NAMALWA (cell line): ENCODE data around the gene STK17A.
"Not testable (repeated sequence)": the region's sequence is repeated elsewhere in the genome, so short reads cannot be mapped to it uniquely, and the experiment has no call there.

Source experiments
- DNase-seq: peaks from one replicate; pipeline ENCODE4 v3.0.0-alpha.2; 2015; ENCODE audit warnings: low spot score

The STK17A gene

DNA sequence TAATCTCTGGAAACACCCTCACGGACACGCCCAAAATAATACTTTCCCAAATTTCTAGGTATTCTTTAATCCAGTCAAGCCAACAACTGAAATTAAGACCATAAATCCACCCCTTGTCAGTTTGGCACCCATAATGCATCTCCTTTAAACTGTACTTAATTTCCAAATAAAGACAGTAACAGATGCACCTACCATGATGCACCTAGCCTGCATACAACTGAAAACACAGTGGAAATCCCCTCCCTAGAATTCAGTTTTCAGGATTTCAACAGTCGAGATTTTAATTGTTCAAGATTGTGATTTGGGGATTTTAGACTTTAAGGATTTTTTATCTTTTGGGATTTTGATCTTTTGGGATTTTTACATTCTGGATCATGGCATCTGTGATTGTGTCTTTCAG is 17.1 kb downstream of the STK17A start:
- no peak for DNase-seq

- no peak for DNase-seq
Measured at GRCh38 chr7:43602256-43602655, 19.3 kb downstream of the STK17A start.

DNA sequence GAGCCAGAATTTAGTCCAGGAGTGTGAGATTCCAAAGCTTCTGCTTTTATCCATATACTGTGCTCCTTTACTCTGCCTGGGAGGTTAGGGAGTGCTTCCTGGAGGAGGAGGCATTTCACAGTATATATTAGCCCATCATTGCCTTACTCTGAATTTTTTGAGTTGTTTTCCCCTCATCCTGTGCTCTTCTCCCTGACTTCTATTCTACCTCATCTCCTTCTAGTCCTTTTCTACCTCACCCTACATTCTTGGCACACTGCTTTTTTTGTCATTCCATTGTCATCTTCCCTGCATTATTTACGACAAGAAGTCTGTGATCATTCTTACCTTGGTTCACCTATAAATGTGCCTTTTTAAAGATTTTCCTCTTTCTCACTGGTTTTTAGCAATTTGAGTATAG is 21.3 kb downstream of the STK17A start:
- no peak for DNase-seq

DNA sequence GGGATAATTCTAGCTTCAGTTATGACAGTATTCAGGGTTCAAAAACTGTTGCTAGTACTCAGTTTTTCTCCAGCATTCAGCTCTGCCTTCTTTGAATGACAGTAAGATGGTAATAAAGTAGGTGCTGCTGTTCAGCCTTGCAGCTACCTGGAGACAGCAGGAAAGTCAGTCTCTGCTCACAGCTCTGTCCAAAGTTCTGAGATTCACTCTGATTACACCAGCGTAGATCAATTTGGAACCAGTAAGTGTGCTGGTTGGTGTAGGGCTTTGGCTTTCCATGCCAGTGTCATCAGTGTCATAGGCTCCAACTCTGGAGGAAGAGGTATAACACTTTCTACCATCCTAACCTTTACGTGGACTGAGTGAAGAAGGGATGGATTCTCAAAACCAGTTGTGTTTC is 26.2 kb downstream of the STK17A start:
- DNase-seq = no peak

DNA sequence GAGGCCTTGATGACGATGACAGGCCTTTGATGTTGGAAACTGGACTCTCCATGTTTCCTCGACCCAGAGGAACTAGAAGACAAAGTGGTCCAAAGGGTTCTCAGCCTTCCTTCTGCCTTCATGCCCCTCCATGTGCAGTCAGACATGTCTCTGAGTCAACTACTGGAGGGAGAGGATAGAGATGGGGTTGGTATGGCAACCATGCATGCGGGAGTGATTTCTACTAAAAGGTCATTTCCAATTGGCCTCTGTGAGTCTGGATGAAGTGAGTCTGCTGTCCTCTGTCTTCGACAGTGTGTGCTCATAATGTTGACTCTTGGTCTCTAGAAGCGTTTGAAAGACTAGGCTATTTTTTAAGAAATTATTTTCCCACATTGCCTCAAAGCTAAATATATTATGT is 29.2 kb downstream of the STK17A start:
- DNase-seq = no peak

GRCh38 chr7:43612599-43613589 is 30.0 kb downstream of the STK17A start:
- DNase-seq = no peak

DNA sequence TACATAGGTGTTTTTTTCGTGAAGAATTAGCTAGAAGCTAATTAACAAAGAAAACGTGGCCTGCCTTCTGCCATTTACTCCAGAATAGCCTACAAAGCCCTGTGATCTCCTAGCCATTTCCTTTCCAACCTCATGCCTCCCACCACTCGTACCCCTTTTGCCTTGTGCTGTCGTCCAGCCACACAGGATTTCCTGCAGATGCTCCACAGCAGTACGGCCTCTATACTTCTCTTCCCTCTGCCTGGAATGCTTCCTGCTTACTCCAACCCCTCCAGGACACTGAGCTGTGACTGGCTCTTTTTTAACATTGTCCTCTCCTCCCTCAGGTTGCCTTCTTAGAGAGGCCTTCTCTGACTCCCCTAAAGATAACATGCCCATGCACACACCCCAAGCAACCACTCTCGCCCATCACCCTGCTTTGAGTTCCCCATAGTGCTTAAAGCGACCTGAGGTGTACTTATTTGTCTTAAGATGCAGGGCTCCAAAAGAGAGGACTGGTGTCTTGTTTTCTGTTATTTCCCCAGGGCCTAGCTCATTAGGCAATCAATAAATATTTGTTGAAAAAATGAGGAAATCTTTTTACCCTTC is 32.7 kb downstream of the STK17A start:
- no peak for DNase-seq

DNA sequence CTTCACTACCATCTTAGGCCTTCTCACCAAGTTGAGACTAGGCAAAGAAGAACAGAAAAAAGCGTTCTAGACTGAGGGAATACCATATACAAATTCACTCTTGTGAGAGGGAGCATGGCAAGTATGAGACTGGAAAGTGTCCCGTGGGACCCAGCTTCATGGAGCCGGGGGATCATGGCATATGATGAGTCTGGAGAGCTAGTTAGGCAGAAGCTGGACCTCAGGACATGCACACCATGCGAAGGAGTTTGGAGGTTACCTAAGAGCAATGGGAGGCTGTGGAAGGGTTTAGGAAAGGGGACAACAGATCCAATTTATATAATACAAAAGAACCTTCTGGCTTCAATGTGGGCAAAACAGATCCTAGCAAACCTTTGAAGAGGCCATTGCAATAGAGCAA is 34.1 kb downstream of the STK17A start:
- DNase-seq = no peak

GRCh38 chr7:43618073-43618472 is 35.2 kb downstream of the STK17A start:
- DNase-seq = no peak

GRCh38 chr7:43619213-43620012 is 36.5 kb downstream of the STK17A start:
- no peak for DNase-seq

DNA sequence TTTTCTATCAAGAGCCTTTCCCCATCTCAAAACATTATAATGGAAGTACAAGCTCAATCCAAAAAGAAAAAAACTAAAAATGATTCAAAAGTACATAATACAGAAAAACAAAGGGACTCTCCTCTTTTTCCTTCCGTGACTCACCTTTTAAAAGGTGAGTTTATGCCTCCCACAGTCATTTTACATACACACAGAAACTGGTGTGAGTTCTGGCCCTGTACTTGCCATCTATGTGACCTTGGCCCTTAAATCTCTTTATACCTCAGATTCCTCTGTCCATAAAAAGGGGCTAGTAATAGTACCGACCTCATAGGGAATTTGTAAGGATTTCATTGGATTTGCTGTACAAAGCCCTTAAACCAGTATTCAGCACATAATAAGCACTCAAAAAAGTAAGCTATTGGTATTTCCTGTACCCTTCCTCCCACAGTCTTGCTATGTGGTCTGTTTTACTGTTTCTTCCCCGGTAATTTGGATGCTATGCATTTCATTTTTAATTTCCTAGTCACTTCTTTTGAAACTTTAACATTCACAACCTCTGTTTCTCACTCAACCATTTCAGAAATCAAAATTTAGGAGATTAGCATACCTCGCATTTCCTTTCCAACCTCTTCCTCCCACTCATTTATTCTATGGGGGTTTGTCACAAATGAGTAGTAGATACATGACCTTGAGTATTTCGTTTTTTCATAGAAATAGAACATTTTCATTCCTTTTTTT is 39.0 kb downstream of the STK17A start:
- DNase-seq = no peak

DNA sequence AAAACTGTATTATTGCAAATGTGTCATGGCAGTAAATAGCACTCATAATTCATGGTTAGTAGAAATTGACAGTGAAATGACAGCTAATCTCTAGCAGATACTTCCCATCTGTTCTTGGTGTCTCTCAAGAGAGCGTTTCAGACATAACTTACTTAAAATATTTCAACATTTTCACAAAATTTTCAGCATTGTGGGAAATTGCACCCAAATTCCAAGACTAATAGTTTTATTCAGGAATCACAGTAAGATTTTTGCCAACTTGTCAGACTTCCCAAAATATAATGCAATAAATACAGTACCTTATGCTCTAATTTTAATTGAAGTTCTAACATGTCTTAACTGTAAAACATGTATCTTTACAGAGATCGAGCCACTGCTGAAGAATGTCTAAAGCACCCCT is 41.2 kb downstream of the STK17A start:
- no peak for DNase-seq

- peak; percentile 31 for DNase-seq
Measured at GRCh38 chr7:43625453-43625852, 42.5 kb downstream of the STK17A start.

DNA sequence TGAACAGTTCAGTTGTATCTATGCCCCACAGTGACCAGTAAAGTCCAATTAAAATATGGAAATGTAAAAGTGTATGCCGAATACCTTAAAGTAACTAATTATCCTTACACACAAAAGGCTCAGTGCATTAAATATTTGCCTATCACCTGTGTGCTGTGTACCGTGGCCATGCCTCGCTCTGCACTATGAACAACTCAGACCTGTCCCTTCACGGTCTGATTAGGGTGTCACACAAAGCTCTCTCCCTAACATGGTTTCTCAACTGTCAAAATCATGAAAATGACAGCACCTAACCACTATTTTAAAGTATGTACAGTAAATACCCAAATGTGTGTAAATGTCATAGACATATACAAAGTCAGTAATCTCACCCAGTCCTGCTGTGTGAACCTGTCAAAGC is 43.1 kb downstream of the STK17A start:
- DNase-seq = no peak

- no peak for DNase-seq
Measured at GRCh38 chr7:43626695-43627094, 43.8 kb downstream of the STK17A start.

- not testable (repeated sequence) for DNase-seq
Measured at GRCh38 chr7:43627798-43628197, 44.9 kb downstream of the STK17A start.

GRCh38 chr7:43628431-43628830 is 45.5 kb downstream of the STK17A start:
- DNase-seq = no peak

DNA sequence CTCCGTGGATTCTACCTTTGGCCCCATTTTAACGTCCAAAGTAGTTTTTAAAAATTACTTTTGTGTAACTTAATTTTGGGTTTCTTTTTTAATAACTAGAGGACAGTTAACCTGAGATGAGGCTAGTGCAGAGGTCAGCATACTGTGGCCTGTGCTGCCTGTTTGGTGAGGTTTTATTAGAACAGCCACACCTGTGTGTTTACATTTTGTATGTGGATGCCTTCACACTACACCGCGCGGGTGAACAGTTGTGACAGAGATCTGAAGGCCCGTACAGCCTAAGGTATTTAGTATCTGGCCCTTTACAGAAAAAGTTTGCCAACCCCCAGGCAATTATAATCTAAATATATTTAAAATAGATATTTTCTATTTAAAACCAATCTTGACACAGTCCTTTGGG is 46.9 kb downstream of the STK17A start:
- DNase-seq = no peak

DNA sequence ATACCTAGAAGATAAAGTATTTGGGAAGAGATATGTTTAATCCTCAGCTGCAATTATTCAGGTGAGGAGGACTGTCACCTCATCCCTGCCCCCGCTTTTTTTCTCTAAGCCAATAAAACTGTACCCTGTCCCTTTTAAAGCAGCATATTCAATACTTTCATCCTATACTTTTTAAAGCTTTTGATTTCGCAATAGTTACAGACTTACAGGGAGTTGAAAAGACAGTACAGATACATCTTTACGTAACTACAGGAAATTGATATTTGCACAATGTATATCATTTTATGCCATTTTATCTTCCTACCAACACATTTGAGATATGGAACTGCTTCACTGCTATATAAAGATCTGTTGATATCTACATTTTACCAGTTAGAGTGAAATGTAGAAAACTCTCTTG is 47.6 kb downstream of the STK17A start:
- no peak for DNase-seq

DNA sequence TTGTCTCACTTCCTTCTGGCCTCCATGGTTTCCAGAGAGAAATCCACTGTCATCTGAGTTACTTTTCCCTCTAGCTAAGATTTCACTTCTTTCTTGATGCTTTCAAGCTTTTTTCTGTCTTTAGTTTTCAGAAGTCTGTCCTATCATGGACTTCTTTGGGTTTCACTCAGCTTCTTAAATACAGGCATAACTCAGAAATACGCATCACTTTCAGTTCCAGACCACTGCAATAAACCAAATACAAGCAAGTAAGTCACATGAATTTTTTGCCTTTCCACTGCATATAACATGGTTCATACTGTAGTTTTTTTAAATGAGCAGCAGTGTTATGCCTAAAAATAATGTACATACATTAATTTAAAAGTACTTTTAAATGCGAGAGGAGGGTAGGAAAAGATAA is 48.7 kb downstream of the STK17A start:
- no peak for DNase-seq

DNA sequence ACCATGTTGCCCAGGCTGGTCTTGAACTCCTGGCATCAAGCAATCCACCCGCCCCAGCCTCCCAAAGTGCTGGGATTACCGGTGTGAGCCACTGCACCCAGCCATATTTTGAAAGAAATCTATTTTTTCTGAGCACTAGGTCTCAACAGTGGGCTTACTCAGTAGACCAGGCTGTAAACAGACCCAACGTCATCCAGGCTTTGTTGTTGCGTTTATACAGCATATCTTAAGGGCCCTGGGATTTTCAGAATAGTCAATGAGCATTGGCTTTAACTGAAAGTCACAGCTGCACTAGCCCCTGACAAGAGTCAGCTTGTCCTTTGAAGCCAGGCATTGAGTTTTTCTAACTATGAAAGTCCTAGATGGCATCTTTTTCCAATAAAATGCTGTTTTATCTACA is 49.8 kb downstream of the STK17A start:
- no peak for DNase-seq

- no peak for DNase-seq
Measured at GRCh38 chr7:43634384-43634783, 51.5 kb downstream of the STK17A start.
